ENCODE data around the gene CTPS1.

GRCh38 chr1:41046347-41046775, 66.9 kb downstream of the CTPS1 start:
- no peak for TF ChIP-seq MAX (CRISPR knock-in tag; IDR thresholded peaks at IDR 0.05)
- TF ChIP-seq, protein P1, sequence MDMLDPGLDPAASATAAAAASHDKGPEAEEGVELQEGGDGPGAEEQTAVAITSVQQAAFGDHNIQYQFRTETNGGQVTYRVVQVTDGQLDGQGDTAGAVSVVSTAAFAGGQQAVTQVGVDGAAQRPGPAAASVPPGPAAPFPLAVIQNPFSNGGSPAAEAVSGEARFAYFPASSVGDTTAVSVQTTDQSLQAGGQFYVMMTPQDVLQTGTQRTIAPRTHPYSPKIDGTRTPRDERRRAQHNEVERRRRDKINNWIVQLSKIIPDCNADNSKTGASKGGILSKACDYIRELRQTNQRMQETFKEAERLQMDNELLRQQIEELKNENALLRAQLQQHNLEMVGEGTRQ (CRISPR knock-in tag; IDR thresholded peaks at IDR 0.05) = no peak
- no peak for TF ChIP-seq TEAD4 (CRISPR knock-in tag; IDR thresholded peaks at IDR 0.05)
- no peak for TF ChIP-seq CTCF (IDR thresholded peaks at IDR 0.05)
- no peak for TF ChIP-seq ZNF396 (CRISPR knock-in tag; IDR thresholded peaks at IDR 0.05; ENCODE audit: borderline replicate concordance)
- TF ChIP-seq SP1 (CRISPR knock-in tag; conservative IDR thresholded peaks at IDR 0.05) = no peak
- no peak for TF ChIP-seq ZBTB21 (CRISPR knock-in tag; IDR thresholded peaks at IDR 0.05; ENCODE audit: borderline replicate concordance)
- TF ChIP-seq STAT6 (CRISPR knock-in tag; conservative IDR thresholded peaks at IDR 0.05; ENCODE audit: low read depth) = no peak
- TF ChIP-seq, protein P2, sequence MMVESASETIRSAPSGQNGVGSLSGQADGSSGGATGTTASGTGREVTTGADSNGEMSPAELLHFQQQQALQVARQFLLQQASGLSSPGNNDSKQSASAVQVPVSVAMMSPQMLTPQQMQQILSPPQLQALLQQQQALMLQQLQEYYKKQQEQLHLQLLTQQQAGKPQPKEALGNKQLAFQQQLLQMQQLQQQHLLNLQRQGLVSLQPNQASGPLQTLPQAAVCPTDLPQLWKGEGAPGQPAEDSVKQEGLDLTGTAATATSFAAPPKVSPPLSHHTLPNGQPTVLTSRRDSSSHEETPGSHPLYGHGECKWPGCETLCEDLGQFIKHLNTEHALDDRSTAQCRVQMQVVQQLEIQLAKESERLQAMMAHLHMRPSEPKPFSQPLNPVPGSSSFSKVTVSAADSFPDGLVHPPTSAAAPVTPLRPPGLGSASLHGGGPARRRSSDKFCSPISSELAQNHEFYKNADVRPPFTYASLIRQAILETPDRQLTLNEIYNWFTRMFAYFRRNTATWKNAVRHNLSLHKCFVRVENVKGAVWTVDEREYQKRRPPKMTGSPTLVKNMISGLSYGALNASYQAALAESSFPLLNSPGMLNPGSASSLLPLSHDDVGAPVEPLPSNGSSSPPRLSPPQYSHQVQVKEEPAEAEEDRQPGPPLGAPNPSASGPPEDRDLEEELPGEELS (CRISPR knock-in tag; IDR thresholded peaks at IDR 0.05) = no peak
- TF ChIP-seq CREB1 (CRISPR knock-in tag; IDR thresholded peaks at IDR 0.05) = no peak
